Endothelial cell of umbilical vein (primary cell): Measurements from ENCODE around the gene CORO6. TPM values are rescaled to one million over a fixed set of nuclear protein-coding genes. Genes with fewer than 3 reads are reported as not detected.

ENCODE experiments used
- BruUV-seq: library from RNA; stranded (reverse); fragments of 400-500 nt; replicated peaks from 2 replicates; lab custom pipeline; 2021; lab: Mats Ljungman, UMichigan
- CTCF ChIA-PET: fragments of 300-600, 350-600 bp; sonication (Branson Sonifier 250); formaldehyde crosslinking; loops from one replicate; lab custom pipeline; 2021; ENCODE audit warnings: antibody characterized with exemption, inconsistent platforms; lab: Charles Lee
- POLR2A ChIA-PET: fragments of 300-600, 350-600 bp; sonication (Branson Sonifier 250); formaldehyde crosslinking; loops from one replicate; lab custom pipeline; 2021; ENCODE audit warnings: antibody characterized with exemption, inconsistent platforms; lab: Charles Lee
- DNase-seq: peaks from one replicate; pipeline ENCODE4 v3.0.0-alpha.2; 2011; ENCODE audit warnings: low read depth, low spot score
- FAIRE-seq: peaks from 2 replicates; lab custom pipeline; 2011; peaks lifted over from hg19 to GRCh38; lab: Jason Lieb, UNC
- H2AFZ ChIP-seq: 2 replicates; pipeline ENCODE4 v1.6.0; 2012; ENCODE audit warnings: low read depth, low read length, control low read depth, inconsistent platforms
- H3K27ac ChIP-seq: 2 replicates; pipeline ENCODE4 v1.5.1; 2011; ENCODE audit warnings: low read depth, mild to moderate bottlenecking, control low read depth, low read length, moderate library complexity; ENCODE audit not compliant: insufficient read depth
- H3K27me3 ChIP-seq, 2 experiments: 2 replicates each; pipeline versions ENCODE4 v1.6.0 to v1.6.1; 2011; ENCODE audit warnings: low read length in 2 of 2, mixed read lengths in 1 of 2; ENCODE audit not compliant: control insufficient read depth in 2 of 2, insufficient read depth in 2 of 2
- H3K36me3 ChIP-seq, 2 experiments: 2 replicates in 1 of 2; 3 replicates in 1 of 2; pipeline ENCODE4 v1.5.1; 2011; ENCODE audit warnings: low read length in 2 of 2, mild to moderate bottlenecking in 1 of 2, moderate library complexity in 1 of 2; ENCODE audit not compliant: control insufficient read depth in 2 of 2, insufficient read depth in 2 of 2; ENCODE audit errors: extremely low read depth in 1 of 2
- H3K4me1 ChIP-seq: 3 replicates; pipeline ENCODE4 v1.5.1; 2011; ENCODE audit warnings: mild to moderate bottlenecking, low read length; ENCODE audit not compliant: control insufficient read depth, insufficient read depth; ENCODE audit errors: extremely low read depth
- H3K4me2 ChIP-seq: 2 replicates; pipeline ENCODE4 v1.6.1; 2011; ENCODE audit warnings: low read length, control low read depth, mixed read lengths; ENCODE audit not compliant: insufficient read depth
- H3K4me3 ChIP-seq, 3 experiments: fragments of 200-600 bp in 1 of 3; sonication (generic), shearing (Covaris generic) in 1 of 3; replicated peaks in 1 of 3; 2 replicates each; pipeline ENCODE4 v1.5.1; 2011 to 2016; ENCODE audit warnings: control low read depth in 3 of 3, low read length in 3 of 3, mild to moderate bottlenecking in 2 of 3, inconsistent platforms in 1 of 3, low read depth in 1 of 3, moderate library complexity in 1 of 3; ENCODE audit not compliant: insufficient read depth in 1 of 3
- H3K79me2 ChIP-seq: 2 replicates; pipeline ENCODE4 v1.6.0; 2012; ENCODE audit warnings: low read length, inconsistent platforms; ENCODE audit not compliant: control insufficient read depth, insufficient read depth
- H3K9ac ChIP-seq: replicated peaks from 2 replicates; pipeline ENCODE3; 2011; ENCODE audit warnings: low read length, control low read depth; ENCODE audit not compliant: insufficient read depth; ENCODE audit errors: extremely low read depth
- H3K9me1 ChIP-seq: replicated peaks from 3 replicates; pipeline ENCODE4 v1.6.0; 2011; ENCODE audit warnings: mild to moderate bottlenecking, low read length; ENCODE audit not compliant: control insufficient read depth, insufficient read depth; ENCODE audit errors: extremely low read depth
- H3K9me3 ChIP-seq: replicated peaks from 2 replicates; pipeline ENCODE4 v1.5.1; 2012; ENCODE audit warnings: low read length, inconsistent platforms; ENCODE audit not compliant: control insufficient read depth, insufficient read depth
- H4K20me1 ChIP-seq: replicated peaks from 2 replicates; pipeline ENCODE3; 2011; ENCODE audit warnings: mild to moderate bottlenecking, low read length; ENCODE audit not compliant: control insufficient read depth, insufficient read depth; ENCODE audit errors: extremely low read depth
- CTCF ChIP-seq, 2 donors: IDR thresholded peaks; 1 replicate in 1 of 2; 2 replicates in 1 of 2; pipeline ENCODE4 v1.5.1; 2011; ENCODE audit warnings: low read length in 2 of 2, mild to moderate bottlenecking in 2 of 2, moderate library complexity in 2 of 2, control low read depth in 1 of 2, inconsistent platforms in 1 of 2, low read depth in 1 of 2; ENCODE audit not compliant: insufficient read depth in 1 of 2; ENCODE audit errors: extremely low read depth in 1 of 2
- EZH2 ChIP-seq: IDR thresholded peaks from 2 replicates; pipeline ENCODE4 v1.6.1; 2012; ENCODE audit warnings: borderline replicate concordance, low read depth, mild to moderate bottlenecking, moderate library complexity, low read length, inconsistent platforms; ENCODE audit not compliant: severe bottlenecking
- FOS ChIP-seq: IDR thresholded peaks from 2 replicates; pipeline ENCODE4 v1.6.1; 2011; ENCODE audit warnings: mild to moderate bottlenecking, low read length, moderate library complexity, borderline replicate concordance; ENCODE audit not compliant: insufficient read depth
- GATA2 ChIP-seq: IDR thresholded peaks from 2 replicates; pipeline ENCODE4 v1.7.0; 2011; ENCODE audit warnings: low read depth, mild to moderate bottlenecking, moderate library complexity, mixed read lengths, low read length; ENCODE audit not compliant: insufficient read length, insufficient read depth
- JUN ChIP-seq: IDR thresholded peaks from 2 replicates; pipeline ENCODE4 v1.6.1; 2011; ENCODE audit warnings: borderline replicate concordance, low read depth; ENCODE audit not compliant: insufficient read length, insufficient read depth
- MAX ChIP-seq: IDR thresholded peaks from 2 replicates; pipeline ENCODE4 v1.6.1; 2011; ENCODE audit not compliant: insufficient read depth, insufficient read length
- MYC ChIP-seq: IDR thresholded peaks from one replicate; pipeline ENCODE4 v1.6.1; 2011; ENCODE audit warnings: mild to moderate bottlenecking, low read depth, low read length
- POLR2A ChIP-seq: IDR thresholded peaks from 2 replicates; pipeline ENCODE4 v1.6.1; 2012; ENCODE audit warnings: low read depth, mild to moderate bottlenecking, control low read depth, low read length
- POLR2AphosphoS5 ChIP-seq: IDR thresholded peaks from 2 replicates; pipeline ENCODE4 v1.6.1; 2012; ENCODE audit warnings: low read depth, mild to moderate bottlenecking, control low read depth, low read length, moderate library complexity; ENCODE audit not compliant: insufficient read depth
- dilution Hi-C: fragments of 300-500 bp; cut with MboI; formaldehyde crosslinking; loops from one replicate; pipeline ENCODE4 v1.15.0; 2019; ENCODE audit warnings: low sequenced_read_pairs; ENCODE audit not compliant: extremely low pct_ligation_motif_present
- intact Hi-C: fragments of 100-400 bp; cut with micrococcal nuclease; formaldehyde crosslinking; loops from one replicate; pipeline ENCODE4 v1.10.0; 2022
- polyA plus RNA-seq, 4 experiments: library from polyadenylated mRNA; depleted of rRNA in 3 of 4; stranded (reverse) in 3 of 4; unstranded in 1 of 4; fragments of >200 nt; gene quantifications; 2 replicates each; pipeline versions ENCODE4 v1.2.1 to v1.2.3, GENCODE V29; 2011 to 2012; ENCODE audit warnings: missing spikeins in 1 of 4
- total RNA-seq: library from RNA; stranded (reverse); gene quantifications from 2 replicates; pipeline ENCODE4 v1.2.3, GENCODE V29; 2021

The CORO6 gene
- total and polyA plus RNA-seq, 2 donors (not counting 3 experiments of a cell fraction or from before 2014, with no cell fraction given): 10.7 to 14.7 TPM

GRCh38 chr17:29615492-29616299 lies 7.0 kb downstream of the CORO6 start:
- Histone ChIP-seq H3K27ac (no peak overlapping the region), H3K4me1 (peaks cover 31% of the 10 kb centered on the region), H3K79me2 (no peaks in the 10 kb centered on the region), H3K9ac (no peak overlapping the region), H3K4me2 (peak overlapping the region; percentile 67), H3K9me3 (no peaks in the 10 kb centered on the region), H3K36me3 (peaks cover 0 to 1% of the 10 kb centered on the region in 2 experiments), H4K20me1 (no peaks in the 10 kb centered on the region), H2AFZ (peak overlapping the region; percentile 89), H3K4me3 (peak overlapping the region in 2 of 3 experiments; percentile 18 to 28), H3K27me3 (no peaks in the 10 kb centered on the region), H3K9me1 (no peaks in the 10 kb centered on the region)
- TF ChIP-seq CTCF (IDR thresholded peaks at IDR 0.05; ENCODE audit: extremely low read depth in 1 of 2, insufficient read depth in 1 of 2, low read depth in 1 of 2, low read length in 2 of 2): peak in 1 of 2 donors; percentile 2
- peak; percentile 79 for TF ChIP-seq POLR2AphosphoS5
- TF ChIP-seq MYC: no peak
- no peak for TF ChIP-seq EZH2
- peak; percentile 75 for TF ChIP-seq POLR2A
- peak; percentile 9 for TF ChIP-seq MAX
- no peak for TF ChIP-seq FOS
- TF ChIP-seq GATA2: no peak
- no peak for TF ChIP-seq JUN
- POLR2A ChIA-PET: interaction anchor here (1.6 kb wide), 1 partner anchor 322 kb away, joined by 5 read pairs; the partner anchor contains the start of gene NUFIP2
- no TSS peak for BruUV-seq
- FAIRE-seq (peak; percentile 87), DNase-seq (peak; percentile 87)
- dilution Hi-C loops (no loop called here), intact Hi-C loops (loop anchor here (1.0 to 5.0 kb wide), 3 partner anchors 48 to 478 kb away; partner anchors contain the start of genes ABHD15 and TP53I13)
- CTCF ChIA-PET: interaction anchor here (0.6 to 6.9 kb wide), 16 partner anchors 21 to 492 kb away, joined by 3 to 120 read pairs (median 5); partner anchors contain the start of genes ABHD15, ANKRD13B, SSH2 and TP53I13
